ENCODE measurements around the gene GOT2. TPM values are rescaled to one million over a fixed set of nuclear protein-coding genes. Genes with fewer than 3 reads are reported as not detected.

The GOT2 gene
- total RNA-seq, 1 experiment from 2014 or later: 64.0 TPM

- H3K36me3 ChIP-seq (ENCODE audit: control insufficient read depth, insufficient read depth, low read length): peaks cover 4% of the 10 kb centered on the region
- ATAC-seq (no peak), DNase-seq (ENCODE audit: low read depth, low spot score) (no peak)
- ChIA-PET CTCF (no interaction called here), POLR2A (no interaction called here)
- no TSS peak for BruUV-seq (replicated peaks)
- in situ Hi-C loops (cut with HindIII; ENCODE audit: low pct_unique_long_range_greater_than_20kb, low sequenced_read_pairs) (no loop called here), intact Hi-C loops (cut with micrococcal nuclease; ENCODE audit: unreplicated experiment) (no loop called here)
- H3K27ac ChIP-seq (ENCODE audit: low read length): no peak overlapping the region
- H3K4me1 ChIP-seq (ENCODE audit: control insufficient read depth, insufficient read depth, low read length): no peaks in the 10 kb centered on the region
- no peaks in the 10 kb centered on the region for H3K9me3 ChIP-seq (ENCODE audit: control insufficient read depth, insufficient read depth, low read depth, low read length)
- H3K4me3 ChIP-seq (ENCODE audit: low read depth in 2 of 2, low read length in 2 of 2): no peak overlapping the region
- H3K27me3 ChIP-seq (ENCODE audit: control insufficient read depth, insufficient read depth, low read length): no peaks in the 10 kb centered on the region
- TF ChIP-seq SIN3A (IDR thresholded peaks at IDR 0.05; ENCODE audit: borderline replicate concordance, insufficient read depth, low read depth, low read length) (no peak), POLR2AphosphoS5 (IDR thresholded peaks at IDR 0.05; ENCODE audit: low read depth, low read length) (no peak), REST (IDR thresholded peaks at IDR 0.05; ENCODE audit: insufficient read depth in 1 of 2, low read depth in 2 of 2, low read length in 1 of 2) (no peak), CTCF (IDR thresholded peaks at IDR 0.05) (no peak), TCF7L2 (IDR thresholded peaks at IDR 0.05; ENCODE audit: low read depth, low read length) (no peak)
Measured at GRCh38 chr16:58727796-58728568, 6.1 kb downstream of the GOT2 start.

- Histone ChIP-seq H3K36me3 (ENCODE audit: control insufficient read depth, insufficient read depth, low read length) (peaks cover 5% of the 10 kb centered on the region; the same call in 1 of the 2 replicates), H3K4me3 (ENCODE audit: low read depth in 2 of 2, low read length in 2 of 2) (no peak overlapping the region), H3K27ac (ENCODE audit: low read length) (no peak overlapping the region), H3K4me1 (ENCODE audit: control insufficient read depth, insufficient read depth, low read length) (no peaks in the 10 kb centered on the region), H3K27me3 (ENCODE audit: control insufficient read depth, insufficient read depth, low read length) (no peaks in the 10 kb centered on the region), H3K9me3 (ENCODE audit: control insufficient read depth, insufficient read depth, low read depth, low read length) (no peaks in the 10 kb centered on the region)
- ATAC-seq (no peak), DNase-seq (ENCODE audit: low read depth, low spot score) (no peak)
- in situ Hi-C loops (cut with HindIII; ENCODE audit: low pct_unique_long_range_greater_than_20kb, low sequenced_read_pairs): no loop called here
- POLR2A ChIA-PET: no interaction called here
- intact Hi-C loops (cut with micrococcal nuclease; ENCODE audit: unreplicated experiment): no loop called here
- CTCF ChIA-PET: no interaction called here
- TF ChIP-seq SIN3A (IDR thresholded peaks at IDR 0.05; ENCODE audit: borderline replicate concordance, insufficient read depth, low read depth, low read length) (no peak), POLR2AphosphoS5 (IDR thresholded peaks at IDR 0.05; ENCODE audit: low read depth, low read length) (no peak), TCF7L2 (IDR thresholded peaks at IDR 0.05; ENCODE audit: low read depth, low read length) (no peak), CTCF (IDR thresholded peaks at IDR 0.05) (no peak), REST (IDR thresholded peaks at IDR 0.05; ENCODE audit: insufficient read depth in 1 of 2, low read depth in 2 of 2, low read length in 1 of 2) (no peak)
- BruUV-seq (replicated peaks): no TSS peak
Measured at GRCh38 chr16:58727028-58727781, 6.9 kb downstream of the GOT2 start.

Measured in Panc1 (cell line).